SU-DHL-6 (cell line): ENCODE measurements around the gene REXO4.

Source experiments
- H2AFZ ChIP-seq: fragments of 200-600 bp; sonication (generic); 2 replicates; pipeline ENCODE4 v1.6.1; 2014; ENCODE audit warnings: low read depth, mild to moderate bottlenecking, moderate library complexity, mixed read lengths, antibody characterized with exemption, low read length; ENCODE audit not compliant: severe bottlenecking
- H3F3A ChIP-seq: fragments of 200-600 bp; shearing (Covaris generic); 2 replicates; pipeline ENCODE4 v1.6.0; 2016; ENCODE audit warnings: antibody characterized with exemption, mild to moderate bottlenecking; ENCODE audit not compliant: insufficient read depth
- H3K27ac ChIP-seq: fragments of 200-600 bp; sonication (generic); 2 replicates; pipeline ENCODE4 v1.5.1; 2016; ENCODE audit warnings: low read depth, mild to moderate bottlenecking, low read length, moderate library complexity, mixed read lengths
- H3K27me3 ChIP-seq: fragments of 200-600 bp; sonication (generic), shearing (Covaris generic); 2 replicates; pipeline ENCODE4 v1.6.0; 2014; ENCODE audit warnings: mild to moderate bottlenecking, low read length
- H3K36me3 ChIP-seq: fragments of 200-600 bp; sonication (generic); 2 replicates; pipeline ENCODE4 v1.6.1; 2014; ENCODE audit warnings: mild to moderate bottlenecking, low read length, mixed read lengths
- H3K4me2 ChIP-seq: fragments of 300-600, 200-600 bp; shearing (Covaris generic), sonication (generic); 2 replicates; pipeline ENCODE4 v1.6.0; 2014; ENCODE audit warnings: low read length, low read depth, mild to moderate bottlenecking; ENCODE audit not compliant: poor library complexity, severe bottlenecking
- H3K4me3 ChIP-seq: fragments of 200-600 bp; sonication (generic); 2 replicates; pipeline ENCODE4 v1.5.1; 2014; ENCODE audit warnings: antibody characterized with exemption, low read length, mild to moderate bottlenecking, mixed read lengths; ENCODE audit not compliant: insufficient read depth, poor library complexity, severe bottlenecking
- H3K79me2 ChIP-seq: fragments of 200-600 bp; sonication (generic); 2 replicates; pipeline ENCODE4 v1.6.1; 2014; ENCODE audit warnings: mild to moderate bottlenecking, low read length, moderate library complexity; ENCODE audit not compliant: insufficient read depth
- H3K9ac ChIP-seq: fragments of 200-600 bp; sonication (generic); 2 replicates; pipeline ENCODE4 v1.7.0; 2014; ENCODE audit warnings: mild to moderate bottlenecking, low read length
- H3K9me2 ChIP-seq: fragments of 200-600 bp; sonication (generic); replicated peaks from 2 replicates; pipeline ENCODE4 v1.6.1; 2014; ENCODE audit warnings: low read length; ENCODE audit not compliant: insufficient read depth
- H3K9me3 ChIP-seq: fragments of 200-600 bp; sonication (generic); 2 replicates; pipeline ENCODE4 v1.6.1; 2014; ENCODE audit warnings: low read length, mixed read lengths; ENCODE audit not compliant: insufficient read depth
- H4K20me1 ChIP-seq: fragments of 200-600 bp; sonication (generic); 2 replicates; pipeline ENCODE4 v1.6.1; 2014; ENCODE audit warnings: low read depth, mild to moderate bottlenecking, antibody characterized with exemption, low read length, moderate library complexity, mixed read lengths
- CTCF ChIP-seq: fragments of 200-600 bp; sonication (generic); IDR thresholded peaks from one replicate; pipeline ENCODE4 v1.5.1; 2017; ENCODE audit warnings: antibody characterized with exemption, mild to moderate bottlenecking, low read length, moderate library complexity; ENCODE audit not compliant: insufficient read depth, poor library complexity, severe bottlenecking
- EZH2phosphoT487 ChIP-seq: fragments of 200-600 bp; sonication (generic), shearing (Covaris generic); conservative IDR thresholded peaks from 2 replicates; pipeline ENCODE4 v1.6.1; 2018; ENCODE audit warnings: mild to moderate bottlenecking, antibody characterized with exemption, low read length, moderate library complexity, mixed read lengths

Gene REXO4

GRCh38 chr9:133386338-133386737 is 31.5 kb downstream of the REXO4 start:
- Histone ChIP-seq H3K4me3 (no peak overlapping the region), H3K9ac (no peak overlapping the region), H3K9me3 (no peaks in the 10 kb centered on the region; the same call in 1 of the 2 replicates), H3K27ac (no peak overlapping the region), H2AFZ (no peak overlapping the region), H3K4me2 (no peak overlapping the region), H4K20me1 (no peaks in the 10 kb centered on the region), H3K36me3 (no peaks in the 10 kb centered on the region), H3K9me2 (no peaks in the 10 kb centered on the region), H3K79me2 (no peaks in the 10 kb centered on the region), H3K27me3 (no peaks in the 10 kb centered on the region), H3F3A (no peaks in the 10 kb centered on the region)
- TF ChIP-seq CTCF (no peak), EZH2phosphoT487 (no peak)

GRCh38 chr9:133385452-133385851 is 32.4 kb downstream of the REXO4 start:
- Histone ChIP-seq H3F3A (no peaks in the 10 kb centered on the region), H3K4me2 (no peak overlapping the region), H3K36me3 (no peaks in the 10 kb centered on the region), H3K9me2 (no peaks in the 10 kb centered on the region), H3K27me3 (no peaks in the 10 kb centered on the region), H3K79me2 (no peaks in the 10 kb centered on the region), H3K4me3 (no peak overlapping the region), H3K9me3 (no peaks in the 10 kb centered on the region; the same call in 1 of the 2 replicates), H2AFZ (no peak overlapping the region), H3K27ac (no peak overlapping the region), H3K9ac (no peak overlapping the region), H4K20me1 (no peaks in the 10 kb centered on the region)
- TF ChIP-seq CTCF (no peak), EZH2phosphoT487 (no peak)

DNA sequence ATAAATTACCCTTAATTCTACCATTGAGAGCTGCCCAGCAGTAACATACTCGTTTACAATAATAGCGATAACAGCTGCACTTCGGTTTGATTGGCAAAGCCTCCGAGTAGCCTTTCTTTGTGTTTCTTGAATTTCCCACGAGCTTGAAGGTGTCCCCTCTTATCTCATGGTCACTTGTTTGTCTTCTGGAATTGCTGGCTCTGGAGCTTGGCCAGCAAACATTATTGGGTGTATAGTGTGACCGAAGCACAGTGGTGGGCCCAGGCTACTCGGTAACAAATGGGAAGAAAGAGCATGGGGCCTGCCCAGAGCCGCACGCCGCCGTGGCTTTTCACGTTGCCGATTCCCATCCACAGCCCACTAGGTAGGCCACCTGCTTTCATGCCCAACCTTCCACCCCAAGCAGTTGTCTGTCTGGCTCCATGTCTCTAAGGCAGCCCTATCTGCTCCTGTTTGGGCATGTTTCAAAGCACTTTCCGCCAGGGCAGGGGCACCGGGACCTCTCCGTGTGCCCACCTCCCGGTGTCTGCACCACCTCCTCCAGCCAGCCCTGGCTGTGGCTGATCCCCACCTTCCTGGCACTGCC is 33.0 kb downstream of the REXO4 start:
- Histone ChIP-seq H3K9me2 (no peaks in the 10 kb centered on the region), H3K79me2 (no peaks in the 10 kb centered on the region), H3K4me2 (no peak overlapping the region), H3K9ac (no peak overlapping the region), H4K20me1 (no peaks in the 10 kb centered on the region), H3K27me3 (no peaks in the 10 kb centered on the region), H3K4me3 (no peak overlapping the region), H3K36me3 (no peaks in the 10 kb centered on the region), H3K27ac (no peak overlapping the region), H2AFZ (no peak overlapping the region), H3F3A (no peaks in the 10 kb centered on the region), H3K9me3 (no peaks in the 10 kb centered on the region; the same call in 1 of the 2 replicates)
- TF ChIP-seq CTCF (no peak), EZH2phosphoT487 (no peak)
